Measurements from ENCODE around the gene CHST6. TPM values are rescaled to one million over a fixed set of nuclear protein-coding genes. Genes with fewer than 3 reads are reported as not detected.

The CHST6 gene
- total RNA-seq, 1 donor from 2014 or later: 1.4 TPM

GRCh38 chr16:75476817-75477216 lies 18.4 kb downstream of the CHST6 start:
- no peak overlapping the region for H3K27ac ChIP-seq (replicated peaks)
- H3K27me3 ChIP-seq (ENCODE audit: low read depth): no peaks in the 10 kb centered on the region
- H3K4me1 ChIP-seq: no peaks in the 10 kb centered on the region
- DNase-seq: no peak
- intact Hi-C loops (cut with micrococcal nuclease): no loop called here
- no peaks in the 10 kb centered on the region for H3K36me3 ChIP-seq
- no peaks in the 10 kb centered on the region for H3K9me3 ChIP-seq (replicated peaks)
- no peak overlapping the region for H3K4me3 ChIP-seq
- TF ChIP-seq, protein P1, sequence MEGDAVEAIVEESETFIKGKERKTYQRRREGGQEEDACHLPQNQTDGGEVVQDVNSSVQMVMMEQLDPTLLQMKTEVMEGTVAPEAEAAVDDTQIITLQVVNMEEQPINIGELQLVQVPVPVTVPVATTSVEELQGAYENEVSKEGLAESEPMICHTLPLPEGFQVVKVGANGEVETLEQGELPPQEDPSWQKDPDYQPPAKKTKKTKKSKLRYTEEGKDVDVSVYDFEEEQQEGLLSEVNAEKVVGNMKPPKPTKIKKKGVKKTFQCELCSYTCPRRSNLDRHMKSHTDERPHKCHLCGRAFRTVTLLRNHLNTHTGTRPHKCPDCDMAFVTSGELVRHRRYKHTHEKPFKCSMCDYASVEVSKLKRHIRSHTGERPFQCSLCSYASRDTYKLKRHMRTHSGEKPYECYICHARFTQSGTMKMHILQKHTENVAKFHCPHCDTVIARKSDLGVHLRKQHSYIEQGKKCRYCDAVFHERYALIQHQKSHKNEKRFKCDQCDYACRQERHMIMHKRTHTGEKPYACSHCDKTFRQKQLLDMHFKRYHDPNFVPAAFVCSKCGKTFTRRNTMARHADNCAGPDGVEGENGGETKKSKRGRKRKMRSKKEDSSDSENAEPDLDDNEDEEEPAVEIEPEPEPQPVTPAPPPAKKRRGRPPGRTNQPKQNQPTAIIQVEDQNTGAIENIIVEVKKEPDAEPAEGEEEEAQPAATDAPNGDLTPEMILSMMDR (IDR thresholded peaks at IDR 0.05; ENCODE audit: borderline replicate concordance): no peak

DNA sequence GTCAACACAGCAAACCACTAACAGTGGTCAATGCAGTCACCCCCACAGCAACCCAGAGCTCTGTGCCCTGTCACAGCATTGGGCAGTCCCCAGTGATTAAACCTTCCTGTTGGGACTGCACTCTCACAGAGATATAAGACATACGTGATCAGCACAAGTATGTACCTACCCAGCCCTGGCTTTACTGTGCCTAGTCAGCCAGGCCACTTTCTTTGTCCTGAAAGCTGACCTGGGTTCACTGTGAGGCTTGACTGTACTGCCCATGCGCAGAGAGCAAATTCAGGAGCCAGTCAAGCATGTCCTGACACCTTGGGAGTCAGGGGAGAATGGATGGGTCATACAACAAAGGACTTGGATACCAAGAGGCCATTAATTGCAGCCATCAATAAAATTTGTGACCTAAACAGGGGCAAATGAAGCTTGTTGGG lies 19.8 kb downstream of the CHST6 start:
- no peak overlapping the region for H3K4me3 ChIP-seq
- DNase-seq: no peak
- H3K27me3 ChIP-seq (ENCODE audit: low read depth): no peaks in the 10 kb centered on the region
- intact Hi-C loops (cut with micrococcal nuclease): no loop called here
- no peaks in the 10 kb centered on the region for H3K9me3 ChIP-seq (replicated peaks)
- no peak overlapping the region for H3K27ac ChIP-seq (replicated peaks)
- H3K36me3 ChIP-seq: no peaks in the 10 kb centered on the region
- no peaks in the 10 kb centered on the region for H3K4me1 ChIP-seq
- TF ChIP-seq, protein P1 (IDR thresholded peaks at IDR 0.05; ENCODE audit: borderline replicate concordance): no peak

DNA sequence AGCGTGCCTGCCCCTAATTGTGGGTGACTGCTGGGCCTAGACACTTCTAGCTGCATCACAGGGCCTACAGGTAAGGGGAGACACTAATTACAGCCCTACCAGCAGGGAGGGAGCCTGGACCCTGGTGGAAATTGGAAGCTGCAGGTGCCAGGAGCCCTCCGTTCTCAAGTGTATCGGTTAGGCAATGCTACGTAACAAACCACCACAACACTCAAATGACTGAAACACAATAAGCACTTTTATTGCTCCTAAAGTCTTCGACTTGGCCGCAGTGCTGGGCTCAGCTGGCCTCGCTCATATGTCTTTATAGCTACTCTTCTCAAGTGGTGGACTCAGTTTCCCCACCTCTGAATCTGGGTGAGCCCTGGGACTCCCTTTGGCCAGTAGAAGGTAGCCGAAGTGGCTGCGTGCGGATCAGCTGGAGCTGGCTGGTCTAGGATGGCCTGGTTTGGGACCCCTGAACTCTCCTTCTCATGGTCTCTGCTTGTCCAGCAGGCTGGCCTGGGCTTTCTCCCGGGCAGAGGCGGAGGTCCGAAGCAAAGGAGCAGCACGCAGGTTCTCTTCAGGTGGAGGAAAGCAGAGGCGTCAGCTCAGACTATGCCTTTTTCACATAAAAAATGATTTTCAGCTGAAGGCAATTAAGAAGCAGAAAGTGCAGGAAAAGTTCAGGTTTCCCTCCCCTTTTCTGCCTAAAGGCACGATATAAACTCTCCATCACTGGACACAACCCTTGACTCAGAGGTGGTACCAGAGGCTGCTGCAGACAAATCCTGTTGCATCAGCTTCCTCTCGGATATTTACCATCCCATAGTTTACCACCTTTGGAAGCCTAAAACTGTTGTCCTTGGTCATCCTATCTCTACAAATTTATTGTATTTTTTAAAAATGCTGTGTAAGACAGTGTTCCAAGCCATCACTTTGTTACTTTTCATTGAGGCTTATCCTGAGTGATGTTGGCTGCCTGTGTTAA lies 22.0 kb downstream of the CHST6 start:
- Histone ChIP-seq H3K36me3 (no peaks in the 10 kb centered on the region), H3K27ac (replicated peaks) (no peak overlapping the region), H3K9me3 (replicated peaks) (no peaks in the 10 kb centered on the region), H3K4me1 (no peaks in the 10 kb centered on the region), H3K27me3 (ENCODE audit: low read depth) (no peaks in the 10 kb centered on the region), H3K4me3 (no peak overlapping the region)
- TF ChIP-seq, protein P1 (IDR thresholded peaks at IDR 0.05; ENCODE audit: borderline replicate concordance): no peak
- intact Hi-C loops (cut with micrococcal nuclease): loop anchor here (5.0 kb wide), 1 partner anchor 294 kb away; no protein-coding TSS in a partner anchor
- no peak for DNase-seq

GRCh38 chr16:75471723-75472633 lies 23.3 kb downstream of the CHST6 start:
- intact Hi-C loops (cut with micrococcal nuclease): loop anchor here (5.0 kb wide), 1 partner anchor 295 kb away; no protein-coding TSS in a partner anchor
- H3K4me1 ChIP-seq: no peaks in the 10 kb centered on the region
- TF ChIP-seq, protein P1 (IDR thresholded peaks at IDR 0.05; ENCODE audit: borderline replicate concordance): peak; percentile 87
- H3K9me3 ChIP-seq (replicated peaks): no peaks in the 10 kb centered on the region
- H3K36me3 ChIP-seq: no peaks in the 10 kb centered on the region
- H3K27ac ChIP-seq (replicated peaks): no peak overlapping the region
- no peak for DNase-seq
- H3K4me3 ChIP-seq: no peak overlapping the region
- H3K27me3 ChIP-seq (ENCODE audit: low read depth): no peaks in the 10 kb centered on the region

- Histone ChIP-seq H3K27ac (replicated peaks) (no peak overlapping the region), H3K27me3 (ENCODE audit: low read depth) (no peaks in the 10 kb centered on the region), H3K36me3 (no peaks in the 10 kb centered on the region), H3K4me3 (no peak overlapping the region), H3K4me1 (peaks cover 24% of the 10 kb centered on the region), H3K9me3 (replicated peaks) (no peaks in the 10 kb centered on the region)
- intact Hi-C loops (cut with micrococcal nuclease): no loop called here
- no peak for DNase-seq
- TF ChIP-seq, protein P1 (IDR thresholded peaks at IDR 0.05; ENCODE audit: borderline replicate concordance): no peak
Measured at GRCh38 chr16:75466760-75467159, 28.5 kb downstream of the CHST6 start.
